ENCODE results near the gene PLLP. TPM values are rescaled to one million over a fixed set of nuclear protein-coding genes. Genes with fewer than 3 reads are reported as not detected.
A peak's percentile ranks its signal among the peaks of the same experiment; 100 is the strongest.
"Not testable (repeated sequence)": the region's sequence is repeated elsewhere in the genome, so short reads cannot be mapped to it uniquely, and the experiment has no call there.

The PLLP gene
- total RNA-seq, 2 experiments from 2014 or later, result 0.34 to 0.54 TPM

DNA sequence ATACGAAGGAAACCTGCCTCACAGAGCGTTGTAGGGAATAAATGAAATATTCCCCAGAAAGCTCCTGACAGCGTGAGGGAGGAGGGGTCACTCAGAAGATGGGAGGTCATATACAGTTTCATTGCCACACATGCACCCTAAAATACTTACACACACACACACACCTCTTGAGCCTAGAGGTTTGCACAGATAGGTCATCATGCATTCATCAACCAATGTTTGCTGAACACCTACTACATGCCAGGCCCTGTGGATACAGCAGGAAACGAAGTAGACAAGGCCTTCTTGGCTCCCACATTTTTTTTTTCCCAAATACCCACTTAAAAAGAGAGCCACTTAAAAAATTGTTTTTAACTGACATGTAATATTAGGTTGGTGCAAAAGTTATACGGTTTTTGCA, 907 bp upstream of the PLLP start:
- H3K27ac Mint-ChIP-seq, result no peak overlapping the region
- no peaks in the 10 kb centered on the region for H3K36me3 Mint-ChIP-seq
- no peak for DNase-seq
- H3K27me3 Mint-ChIP-seq, result peaks cover 20% of the 10 kb centered on the region
- no peaks in the 10 kb centered on the region for H3K9me3 Mint-ChIP-seq
- H3K4me3 Mint-ChIP-seq, result peak overlapping the region; percentile 78
- peaks cover 21% of the 10 kb centered on the region for H3K4me1 Mint-ChIP-seq

GRCh38 chr16:57284952-57285363, 486 bp upstream of the PLLP start:
- Mint-ChIP-seq H3K4me1 (peaks cover 17% of the 10 kb centered on the region), H3K27me3 (peaks cover 20% of the 10 kb centered on the region), H3K4me3 (peak overlapping the region; percentile 78), H3K9me3 (no peaks in the 10 kb centered on the region), H3K36me3 (no peaks in the 10 kb centered on the region), H3K27ac (no peak overlapping the region)
- DNase-seq, result no peak

DNA sequence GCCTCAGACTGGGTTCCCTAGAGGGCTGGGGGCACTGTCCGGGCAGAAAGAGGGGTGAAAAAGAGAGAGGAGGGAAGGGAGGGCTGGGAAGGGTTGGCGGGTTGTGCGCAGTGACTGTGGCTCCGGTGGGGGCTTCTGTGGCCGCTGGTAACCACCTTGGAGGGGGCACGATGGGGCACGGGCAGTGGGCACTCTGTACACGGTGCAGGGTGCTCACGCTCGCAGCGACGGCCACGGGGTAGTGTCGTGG, 588 bp downstream of the PLLP start:
- Mint-ChIP-seq H3K4me1 (peaks cover 12% of the 10 kb centered on the region), H3K9me3 (no peaks in the 10 kb centered on the region), H3K27me3 (peaks cover 20% of the 10 kb centered on the region), H3K4me3 (peak overlapping the region; percentile 76), H3K27ac (no peak overlapping the region), H3K36me3 (no peaks in the 10 kb centered on the region)
- DNase-seq, result no peak

- DNase-seq, result no peak
- H3K36me3 Mint-ChIP-seq, result no peaks in the 10 kb centered on the region
- H3K9me3 Mint-ChIP-seq, result no peaks in the 10 kb centered on the region
- H3K4me1 Mint-ChIP-seq, result peaks cover 17% of the 10 kb centered on the region
- H3K27ac Mint-ChIP-seq, result no peak overlapping the region
- peaks cover 20% of the 10 kb centered on the region for H3K27me3 Mint-ChIP-seq
- peak overlapping the region; percentile 76 for H3K4me3 Mint-ChIP-seq
Measured at GRCh38 chr16:57283214-57283958, 1.1 kb downstream of the PLLP start.

DNA sequence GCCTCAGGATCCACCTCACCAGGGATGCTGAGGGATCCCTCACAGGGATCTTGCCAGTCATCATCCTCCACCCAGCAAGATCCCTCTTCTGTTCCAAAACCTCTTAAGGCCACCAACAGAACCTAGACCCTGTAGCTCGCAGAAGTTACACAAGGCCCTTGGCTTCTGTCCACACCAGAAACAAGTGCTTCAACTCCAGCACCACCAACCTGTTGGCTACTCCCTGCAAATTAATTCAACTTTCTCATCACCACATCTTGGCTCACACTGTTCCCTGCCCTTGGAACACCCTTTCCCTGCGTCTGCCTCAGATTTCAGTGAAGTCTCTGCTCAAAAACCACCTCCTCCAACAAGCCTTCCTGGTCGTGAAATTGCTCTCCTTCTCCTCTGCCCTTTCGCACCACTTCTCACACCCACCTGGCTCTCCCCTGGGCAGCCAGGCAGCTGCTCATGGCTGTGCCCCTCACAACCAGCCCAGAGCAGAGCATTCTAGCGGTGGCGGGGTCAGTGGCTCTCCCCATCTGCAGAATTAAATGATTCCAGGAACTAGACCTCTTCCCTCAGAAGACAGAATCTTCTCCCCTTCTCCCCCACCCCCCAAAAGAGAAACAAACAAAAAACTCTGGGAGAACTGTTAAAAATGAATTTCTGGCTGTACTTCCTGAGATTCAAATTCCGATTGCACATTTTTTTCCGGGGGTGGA, 1.8 kb downstream of the PLLP start:
- Mint-ChIP-seq H3K27me3 (peaks cover 20% of the 10 kb centered on the region), H3K36me3 (no peaks in the 10 kb centered on the region), H3K4me3 (no peak overlapping the region), H3K27ac (no peak overlapping the region), H3K4me1 (peaks cover 24% of the 10 kb centered on the region), H3K9me3 (no peaks in the 10 kb centered on the region)
- no peak for DNase-seq

- H3K27ac Mint-ChIP-seq, result no peak overlapping the region
Measured at GRCh38 chr16:57281791-57282190, 2.7 kb downstream of the PLLP start.

DNA sequence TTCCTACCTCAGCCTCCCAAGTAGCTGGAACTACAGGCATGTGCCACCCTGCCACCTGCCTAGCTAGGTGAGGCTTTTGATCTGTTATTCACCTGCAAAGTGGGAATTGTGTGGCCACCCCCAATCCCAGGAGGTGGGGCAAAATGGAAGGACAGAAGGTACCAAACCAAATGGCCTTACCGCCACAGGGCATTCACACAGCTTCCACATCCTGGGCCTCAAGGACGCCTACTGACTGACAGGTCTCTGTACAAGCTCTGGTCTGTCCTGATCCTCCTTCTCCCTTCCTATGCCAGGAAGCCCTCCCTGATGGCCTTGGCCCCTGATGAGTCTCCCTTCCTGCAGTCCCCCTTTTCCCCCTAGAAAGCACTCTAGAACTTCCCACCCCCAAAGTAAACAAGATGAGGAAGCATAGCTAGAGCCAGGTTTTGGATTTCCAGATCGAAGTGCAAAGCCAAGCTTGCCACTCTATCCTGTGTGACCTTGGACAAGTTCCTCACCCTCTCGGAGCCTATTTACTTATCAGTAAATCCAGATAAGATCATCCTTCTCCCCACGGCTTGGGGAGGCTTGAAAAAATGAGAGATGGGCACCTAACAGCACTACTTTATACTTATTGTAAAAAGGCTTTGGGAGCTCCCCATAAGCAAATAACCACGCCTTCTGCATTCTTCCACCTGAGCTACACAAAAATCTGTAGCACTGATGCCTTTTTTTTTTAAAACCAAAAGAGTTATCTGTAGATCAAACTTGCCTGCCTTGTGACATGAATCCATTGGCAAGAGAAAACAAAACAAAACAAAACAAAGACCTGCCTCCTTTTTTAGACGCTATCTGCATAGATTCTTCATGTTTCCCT, 4.5 kb downstream of the PLLP start:
- H3K4me1 Mint-ChIP-seq, result peaks cover 27% of the 10 kb centered on the region

More at GRCh38 chr16:57281791-57282190, 2.7 kb downstream of the PLLP start:
- no peaks in the 10 kb centered on the region for H3K36me3 Mint-ChIP-seq
- H3K4me3 Mint-ChIP-seq, result no peak overlapping the region
- H3K9me3 Mint-ChIP-seq, result no peaks in the 10 kb centered on the region
- no peak for DNase-seq
- peaks cover 20% of the 10 kb centered on the region for H3K27me3 Mint-ChIP-seq
- H3K4me1 Mint-ChIP-seq, result peaks cover 28% of the 10 kb centered on the region

DNA sequence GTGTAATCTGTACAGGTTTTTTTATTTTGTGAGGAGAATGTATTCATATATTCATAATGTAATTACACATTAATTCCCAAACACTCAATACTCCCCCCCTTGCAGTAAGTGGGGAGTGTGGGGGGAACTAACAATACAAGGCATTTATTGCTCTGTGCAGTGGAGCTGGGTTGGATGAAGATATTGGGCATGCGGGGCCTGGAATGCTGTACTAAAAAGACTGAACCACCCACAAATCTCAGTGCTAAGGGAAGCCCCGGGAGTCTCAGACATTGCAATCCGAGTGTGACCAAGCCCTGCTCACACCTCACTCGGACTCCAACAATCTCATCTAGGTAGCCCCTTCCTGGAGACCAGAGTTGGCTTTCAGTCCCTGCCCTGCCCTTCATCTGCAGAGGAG, 6.0 kb downstream of the PLLP start:
- no peaks in the 10 kb centered on the region for H3K36me3 Mint-ChIP-seq
- H3K4me1 Mint-ChIP-seq, result peaks cover 19% of the 10 kb centered on the region
- peaks cover 8% of the 10 kb centered on the region for H3K27me3 Mint-ChIP-seq

More for the DNA sequence above, 4.5 kb downstream of the PLLP start:
- H3K27ac Mint-ChIP-seq, result no peak overlapping the region
- peaks cover 16% of the 10 kb centered on the region for H3K27me3 Mint-ChIP-seq
- no peak for DNase-seq
- no peak overlapping the region for H3K4me3 Mint-ChIP-seq
- no peaks in the 10 kb centered on the region for H3K36me3 Mint-ChIP-seq
- no peaks in the 10 kb centered on the region for H3K9me3 Mint-ChIP-seq

DNA sequence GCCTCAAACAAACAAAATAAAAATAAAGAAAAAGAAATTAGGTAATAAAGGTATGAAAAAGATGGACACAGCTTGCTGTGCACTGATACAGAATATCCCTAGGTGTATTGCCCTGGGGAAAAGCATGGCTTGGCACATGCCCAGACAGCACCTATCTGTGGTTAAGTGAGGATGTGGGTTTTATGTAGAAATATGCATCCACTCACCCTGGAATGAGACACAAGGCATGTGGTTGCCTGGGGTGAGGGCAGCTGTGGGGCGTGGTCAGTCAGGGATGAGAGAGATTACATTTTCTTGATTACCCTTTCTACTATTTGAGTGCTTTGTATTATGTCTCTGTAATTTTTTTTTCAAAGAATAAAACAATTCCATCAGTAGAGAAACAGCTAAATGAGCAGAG, 6.9 kb downstream of the PLLP start:
- no peak overlapping the region for H3K27ac Mint-ChIP-seq
- H3K27me3 Mint-ChIP-seq, result no peaks in the 10 kb centered on the region
- no peaks in the 10 kb centered on the region for H3K36me3 Mint-ChIP-seq

More for the DNA sequence above, 6.0 kb downstream of the PLLP start:
- Mint-ChIP-seq H3K9me3 (no peaks in the 10 kb centered on the region), H3K27ac (no peak overlapping the region), H3K4me3 (no peak overlapping the region)
- DNase-seq, result no peak

DNA sequence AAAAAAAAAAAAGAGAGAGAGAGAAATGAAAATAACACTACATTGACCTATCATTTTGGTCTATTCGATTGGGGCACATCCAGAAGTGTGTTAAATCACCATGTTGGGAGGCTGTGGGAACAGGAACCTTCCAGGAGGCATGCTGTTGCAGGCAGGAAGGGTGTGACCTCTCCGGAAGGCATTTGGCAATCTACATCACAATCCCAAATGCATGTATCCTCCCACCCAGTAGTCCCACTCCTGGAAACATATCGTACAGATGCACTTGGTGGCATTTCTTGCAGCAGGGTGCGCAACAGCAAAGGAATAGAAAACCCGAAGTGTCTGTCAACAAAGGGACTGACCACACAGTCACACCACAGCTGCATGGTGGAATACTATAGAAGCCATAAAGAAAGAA, 7.9 kb downstream of the PLLP start:
- Mint-ChIP-seq H3K36me3 (no peaks in the 10 kb centered on the region), H3K27ac (no peak overlapping the region), H3K4me1 (peaks cover 19% of the 10 kb centered on the region), H3K9me3 (no peaks in the 10 kb centered on the region), H3K4me3 (no peak overlapping the region), H3K27me3 (no peaks in the 10 kb centered on the region)
- DNase-seq, result no peak

More for the DNA sequence above, 6.9 kb downstream of the PLLP start:
- Mint-ChIP-seq H3K4me3 (no peak overlapping the region), H3K9me3 (no peaks in the 10 kb centered on the region), H3K4me1 (peaks cover 19% of the 10 kb centered on the region)
- peak; percentile 56 for DNase-seq

DNA sequence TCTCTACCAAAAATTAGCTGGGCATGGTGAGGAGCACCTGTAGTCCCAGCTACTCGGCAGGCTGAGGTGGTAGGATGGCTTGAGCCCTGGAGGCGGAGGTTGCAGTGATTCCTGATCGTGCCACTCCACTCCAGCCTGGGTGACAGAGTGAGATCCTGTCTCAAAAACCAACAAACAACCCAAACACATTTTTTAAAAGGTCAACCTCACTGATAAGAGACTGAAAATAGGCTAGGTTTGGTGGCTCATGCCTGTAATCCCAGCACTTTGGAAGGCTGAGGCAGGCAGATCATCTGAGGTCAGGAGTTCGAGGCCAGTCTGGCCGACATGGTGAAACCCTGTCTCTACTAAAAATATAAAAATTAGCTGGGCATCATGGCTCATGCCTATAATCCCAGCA, 8.5 kb downstream of the PLLP start:
- H3K27me3 Mint-ChIP-seq, DNase-seq, H3K27ac Mint-ChIP-seq: not testable (repeated sequence)

GRCh38 chr16:57273826-57274225, 10.6 kb downstream of the PLLP start:
- no peak for DNase-seq
- H3K36me3 Mint-ChIP-seq, result no peaks in the 10 kb centered on the region
- H3K4me1 Mint-ChIP-seq, result peaks cover 21% of the 10 kb centered on the region
- H3K9me3 Mint-ChIP-seq, result no peaks in the 10 kb centered on the region
- H3K27me3 Mint-ChIP-seq, result no peaks in the 10 kb centered on the region
- H3K27ac Mint-ChIP-seq, result no peak overlapping the region
- no peak overlapping the region for H3K4me3 Mint-ChIP-seq

More for the DNA sequence above, 8.5 kb downstream of the PLLP start:
- not testable (repeated sequence) for H3K4me3 Mint-ChIP-seq, H3K36me3 Mint-ChIP-seq, H3K9me3 Mint-ChIP-seq
- H3K4me1 Mint-ChIP-seq, result peaks cover 19% of the 10 kb centered on the region

DNA sequence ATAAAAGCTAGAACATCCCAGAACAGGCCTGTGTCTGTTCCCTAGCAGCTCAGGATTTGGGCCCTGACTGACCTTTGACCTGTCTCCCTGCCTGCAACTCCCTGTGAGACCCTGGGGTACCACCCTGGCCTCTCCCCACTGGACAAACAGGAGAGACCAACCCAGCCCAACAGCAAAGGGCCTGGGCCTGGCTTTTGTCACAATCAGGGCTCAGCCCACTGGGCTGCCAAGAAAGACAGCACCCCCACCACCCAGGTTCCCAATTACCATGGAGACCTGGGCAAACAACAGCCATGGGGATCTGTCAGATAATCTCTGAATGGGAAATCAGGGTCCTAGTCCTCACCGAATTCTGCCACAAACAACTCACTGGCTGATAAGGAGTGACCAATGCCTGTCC, 11.1 kb downstream of the PLLP start:
- Mint-ChIP-seq H3K27me3 (no peaks in the 10 kb centered on the region), H3K4me1 (peaks cover 17% of the 10 kb centered on the region), H3K36me3 (no peaks in the 10 kb centered on the region), H3K9me3 (no peaks in the 10 kb centered on the region), H3K27ac (no peak overlapping the region), H3K4me3 (no peak overlapping the region)
- DNase-seq, result no peak

DNA sequence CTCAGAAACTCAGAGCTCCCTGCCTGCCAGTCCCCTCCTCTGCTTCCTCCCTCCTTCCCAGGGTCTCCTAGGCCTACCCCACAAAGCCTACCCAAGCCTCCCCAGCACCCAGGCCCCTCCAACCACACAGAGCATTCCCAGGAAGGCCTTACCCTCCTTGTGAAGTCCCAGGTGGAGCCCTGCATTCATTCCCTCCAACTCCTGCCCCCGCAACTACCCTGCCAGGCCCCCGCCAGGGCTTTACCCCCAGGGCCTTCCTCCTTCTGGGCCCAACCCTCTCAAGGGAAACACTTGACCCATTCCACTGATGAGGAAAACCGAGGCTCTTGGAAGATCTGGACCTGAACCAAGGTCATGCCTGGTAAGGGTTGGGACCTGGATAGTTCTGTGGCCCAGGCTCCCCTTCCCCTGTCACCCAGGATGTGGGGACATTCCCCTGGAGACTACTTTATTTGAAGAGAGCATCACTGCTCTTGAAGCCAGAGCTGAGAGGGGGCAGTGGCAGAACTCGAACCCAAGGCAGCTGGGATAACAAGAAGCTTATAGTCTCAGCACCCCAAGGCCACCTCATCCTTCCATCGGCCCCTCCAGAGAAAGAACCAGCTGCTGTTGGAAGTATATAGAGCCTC, 12.5 kb downstream of the PLLP start:
- no peaks in the 10 kb centered on the region for H3K9me3 Mint-ChIP-seq
- peaks cover 20% of the 10 kb centered on the region for H3K4me1 Mint-ChIP-seq
- H3K36me3 Mint-ChIP-seq, result no peaks in the 10 kb centered on the region
- no peak overlapping the region for H3K4me3 Mint-ChIP-seq
- H3K27ac Mint-ChIP-seq, result no peak overlapping the region
- DNase-seq, result no peak
- no peaks in the 10 kb centered on the region for H3K27me3 Mint-ChIP-seq

DNA sequence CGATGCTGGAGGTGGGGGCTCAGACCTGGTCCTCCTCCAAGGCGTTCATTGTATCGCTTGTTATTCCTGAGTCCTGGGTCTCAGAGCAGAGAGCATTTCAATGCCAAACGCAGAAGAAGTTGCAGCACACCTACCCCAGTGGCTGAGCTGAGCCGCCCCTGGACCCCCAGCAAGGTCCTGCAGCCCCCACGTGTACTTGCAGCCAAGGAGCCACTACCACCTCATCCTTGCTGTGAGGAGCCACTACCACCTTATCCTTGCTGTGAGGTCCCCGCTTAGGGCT, 13.5 kb downstream of the PLLP start:
- H3K36me3 Mint-ChIP-seq, result no peaks in the 10 kb centered on the region
- no peak overlapping the region for H3K27ac Mint-ChIP-seq
- no peaks in the 10 kb centered on the region for H3K9me3 Mint-ChIP-seq
- peaks cover 25% of the 10 kb centered on the region for H3K4me1 Mint-ChIP-seq
- no peaks in the 10 kb centered on the region for H3K27me3 Mint-ChIP-seq
- no peak for DNase-seq
- no peak overlapping the region for H3K4me3 Mint-ChIP-seq

Measured in activated naive CD8-positive, alpha-beta T cell treated with anti-CD3 and anti-CD28 coated beads for 36 hours (primary cell).